GM21515 (cell line): ENCODE results near the gene ZSWIM3.
A peak's percentile ranks its signal among the peaks of the same experiment; 100 is the strongest.

ENCODE experiments used
- ATAC-seq: cut with Tn5 transposase; IDR thresholded peaks from one replicate; pipeline ENCODE4 v1.9.1; 2021; ENCODE audit not compliant: unreplicated experiment

The ZSWIM3 gene

GRCh38 chr20:45909336-45909808 lies 52.0 kb downstream of the ZSWIM3 start:
- ATAC-seq: no peak

GRCh38 chr20:45909817-45910669 lies 52.6 kb downstream of the ZSWIM3 start:
- ATAC-seq: no peak

- ATAC-seq: peak; percentile 78
Observed at GRCh38 chr20:45910670-45911485, 53.5 kb downstream of the ZSWIM3 start.

- ATAC-seq: no peak
Observed at GRCh38 chr20:45911486-45912343, 54.3 kb downstream of the ZSWIM3 start, which contains the start of gene PLTP. PLTP (minus strand) TSS chr20:45912155; CDS start chr20:45911452, 703 bp downstream.

- no peak for ATAC-seq
Observed at GRCh38 chr20:45912344-45912682, 54.9 kb downstream of the ZSWIM3 start.

- no peak for ATAC-seq
Observed at GRCh38 chr20:45913116-45913515, 55.7 kb downstream of the ZSWIM3 start.

DNA sequence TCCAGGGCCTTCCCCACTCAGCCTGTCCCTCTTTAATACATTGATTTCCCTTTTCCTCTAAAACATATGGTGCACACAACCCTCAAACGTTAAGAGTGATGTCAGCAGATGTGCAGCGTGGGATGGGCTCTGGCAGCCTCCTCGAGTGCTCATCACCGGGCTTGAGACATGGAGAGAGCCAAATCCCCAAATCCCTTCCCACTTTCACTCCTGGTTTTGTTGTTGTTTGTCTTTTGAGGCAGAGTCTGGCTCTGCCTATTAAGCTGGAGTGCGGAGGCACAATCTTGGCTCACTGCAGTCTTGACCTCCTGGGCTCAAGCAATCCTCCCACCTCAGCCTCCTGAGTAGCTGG lies 60.4 kb downstream of the ZSWIM3 start:
- ATAC-seq: no peak

GRCh38 chr20:45918182-45918737 lies 60.8 kb downstream of the ZSWIM3 start:
- no peak for ATAC-seq

GRCh38 chr20:45918779-45919537 lies 61.5 kb downstream of the ZSWIM3 start:
- no peak for ATAC-seq

GRCh38 chr20:45919542-45920399 lies 62.4 kb downstream of the ZSWIM3 start:
- ATAC-seq: no peak

GRCh38 chr20:45920462-45921336 lies 63.3 kb downstream of the ZSWIM3 start:
- no peak for ATAC-seq

DNA sequence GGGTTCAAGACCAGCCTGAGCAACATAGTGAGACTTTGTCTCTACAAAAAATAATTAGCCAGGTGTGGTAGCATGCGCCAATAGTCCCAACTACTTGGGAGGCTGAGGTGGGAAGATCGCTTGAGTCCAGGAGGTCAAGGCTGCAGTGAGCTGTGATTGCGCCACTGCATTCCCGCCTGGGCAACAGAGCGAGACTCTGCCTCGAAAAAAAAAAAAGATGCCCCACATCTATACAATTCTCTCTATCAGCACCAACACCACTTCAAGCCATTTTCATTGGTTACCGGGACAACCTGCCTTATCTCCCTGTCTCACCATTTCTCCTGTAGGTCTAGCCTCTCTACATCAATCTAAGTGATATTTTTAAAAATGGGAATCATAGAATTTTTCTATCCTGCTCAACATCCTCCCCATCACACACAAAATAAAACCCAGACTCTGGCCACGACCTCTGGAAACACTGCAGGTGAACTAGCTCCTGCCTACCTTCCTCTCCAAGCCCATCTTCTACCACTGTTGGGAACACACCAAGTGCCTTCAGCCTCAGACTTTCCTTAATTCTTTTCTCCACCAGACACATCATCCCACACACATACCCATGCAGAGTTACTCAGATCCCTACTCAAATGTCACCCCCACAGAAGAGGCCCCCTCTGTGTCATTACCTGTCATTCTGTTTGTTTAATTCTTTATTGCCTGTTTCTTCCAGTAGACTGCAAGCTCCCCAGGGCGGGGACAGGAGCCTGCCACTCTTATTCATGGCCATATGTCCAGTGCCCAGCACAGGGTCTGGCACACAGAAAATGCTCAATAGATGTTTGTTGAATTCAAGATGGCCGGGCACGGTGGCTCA lies 64.1 kb downstream of the ZSWIM3 start:
- no peak for ATAC-seq

DNA sequence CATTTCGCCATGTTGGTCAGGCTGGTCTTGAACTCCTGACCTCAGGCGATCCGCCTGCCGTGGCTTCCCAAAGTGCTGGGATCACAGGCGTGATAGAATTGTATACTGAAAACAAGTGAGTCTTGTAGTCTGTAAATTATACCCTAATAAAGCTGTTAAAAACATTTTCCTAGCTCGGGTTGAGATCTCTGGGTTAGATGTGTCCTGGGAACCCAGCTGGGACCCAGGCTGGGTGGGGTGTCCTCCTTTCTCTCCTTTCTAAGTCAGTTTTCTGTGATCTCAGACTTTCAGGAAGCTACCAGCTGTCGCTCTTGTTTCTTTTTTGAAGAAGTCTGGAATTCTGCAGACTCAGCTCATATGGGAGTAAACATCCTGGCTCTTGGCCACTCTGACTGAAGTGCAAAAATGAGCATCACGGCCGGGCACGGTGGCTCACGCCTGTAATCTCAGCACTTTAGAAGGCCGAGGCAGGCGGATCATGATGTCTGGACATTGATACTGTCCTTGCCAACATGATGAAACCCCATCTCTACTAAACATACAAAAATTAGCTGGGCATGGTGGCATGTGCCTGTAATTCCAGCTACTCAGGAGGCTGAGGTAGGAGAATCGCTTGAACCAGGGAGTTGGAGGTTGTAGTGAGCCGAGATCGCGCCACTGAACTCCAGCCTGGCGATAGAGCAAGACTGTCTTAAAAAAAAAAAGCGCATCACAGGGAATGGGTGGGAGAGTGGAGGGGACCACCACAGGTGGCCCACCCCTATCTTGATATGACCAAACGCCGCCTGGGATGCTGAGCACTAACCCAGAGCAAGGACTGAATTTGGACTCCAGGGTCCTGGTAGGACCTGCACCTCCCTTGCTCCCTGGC lies 67.2 kb downstream of the ZSWIM3 start:
- no peak for ATAC-seq

- ATAC-seq: no peak
Observed at GRCh38 chr20:45925821-45926506, 68.5 kb downstream of the ZSWIM3 start.

GRCh38 chr20:45926731-45927070 lies 69.3 kb downstream of the ZSWIM3 start:
- ATAC-seq: no peak
